GM12865 (cell line): ENCODE data around the gene PLPPR3.

ENCODE experiments used
- DNase-seq: peaks from one replicate; pipeline ENCODE4 v3.0.0; 2010; ENCODE audit warnings: low read depth
- H3K4me3 ChIP-seq: 2 replicates; pipeline ENCODE4 v1.5.1; 2011; ENCODE audit warnings: mild to moderate bottlenecking, low read depth, low read length, control low read depth
- TF ChIP-seq, protein P1 (sequence below): IDR thresholded peaks from 2 replicates; pipeline ENCODE4 v1.5.1; 2011; ENCODE audit warnings: low read length, control low read depth, low read depth, inconsistent platforms; ENCODE audit not compliant: insufficient read depth; ENCODE audit errors: missing control alignments

Gene PLPPR3

DNA sequence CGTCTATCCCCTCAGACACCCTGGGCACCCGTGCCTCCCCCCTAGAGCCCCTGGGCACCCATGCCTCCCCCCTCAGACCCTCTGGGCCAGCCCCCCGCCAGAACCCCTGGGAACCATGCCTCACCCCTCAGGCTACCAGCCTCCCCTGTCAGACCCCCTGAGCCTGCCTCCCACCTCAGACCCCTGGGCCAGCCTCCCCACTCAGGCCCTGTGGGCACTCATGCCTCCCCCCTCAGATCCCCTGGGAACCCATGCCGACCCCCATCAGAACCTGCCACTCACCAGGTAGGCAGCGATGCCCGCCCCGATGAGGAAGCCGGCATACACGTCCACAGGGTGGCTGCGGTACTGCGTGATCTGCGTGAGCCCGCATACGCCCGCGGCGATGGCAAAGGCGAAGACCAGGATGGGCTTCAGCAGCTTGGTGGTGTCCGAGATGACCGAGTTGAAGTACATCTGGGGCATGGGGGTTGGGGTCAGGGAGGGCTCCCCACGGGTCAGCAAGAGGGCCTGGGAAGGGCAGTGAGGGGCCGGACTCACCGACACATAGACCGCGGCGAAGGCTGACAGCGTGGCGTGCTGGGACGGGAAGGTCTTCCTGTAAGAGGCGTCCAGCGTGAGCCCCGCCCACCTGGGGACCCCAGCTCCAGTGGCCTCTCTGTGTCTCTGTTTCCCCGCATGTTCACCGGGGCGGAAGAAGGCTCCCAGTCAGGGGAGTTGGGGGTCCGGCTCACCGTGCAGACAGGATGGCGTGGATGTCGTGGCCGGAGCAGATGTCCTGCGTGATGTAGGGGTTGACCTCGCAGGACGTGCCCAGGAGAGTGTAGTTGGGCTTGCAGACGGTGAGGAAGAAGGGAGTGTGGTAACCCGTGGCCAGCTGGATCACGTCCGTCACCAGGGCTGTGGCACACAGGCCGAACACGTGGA lies 7.3 kb downstream of the PLPPR3 start:
- no peak overlapping the region for H3K4me3 ChIP-seq
- DNase-seq: no peak
- TF ChIP-seq, protein P1, sequence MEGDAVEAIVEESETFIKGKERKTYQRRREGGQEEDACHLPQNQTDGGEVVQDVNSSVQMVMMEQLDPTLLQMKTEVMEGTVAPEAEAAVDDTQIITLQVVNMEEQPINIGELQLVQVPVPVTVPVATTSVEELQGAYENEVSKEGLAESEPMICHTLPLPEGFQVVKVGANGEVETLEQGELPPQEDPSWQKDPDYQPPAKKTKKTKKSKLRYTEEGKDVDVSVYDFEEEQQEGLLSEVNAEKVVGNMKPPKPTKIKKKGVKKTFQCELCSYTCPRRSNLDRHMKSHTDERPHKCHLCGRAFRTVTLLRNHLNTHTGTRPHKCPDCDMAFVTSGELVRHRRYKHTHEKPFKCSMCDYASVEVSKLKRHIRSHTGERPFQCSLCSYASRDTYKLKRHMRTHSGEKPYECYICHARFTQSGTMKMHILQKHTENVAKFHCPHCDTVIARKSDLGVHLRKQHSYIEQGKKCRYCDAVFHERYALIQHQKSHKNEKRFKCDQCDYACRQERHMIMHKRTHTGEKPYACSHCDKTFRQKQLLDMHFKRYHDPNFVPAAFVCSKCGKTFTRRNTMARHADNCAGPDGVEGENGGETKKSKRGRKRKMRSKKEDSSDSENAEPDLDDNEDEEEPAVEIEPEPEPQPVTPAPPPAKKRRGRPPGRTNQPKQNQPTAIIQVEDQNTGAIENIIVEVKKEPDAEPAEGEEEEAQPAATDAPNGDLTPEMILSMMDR: no peak

DNA sequence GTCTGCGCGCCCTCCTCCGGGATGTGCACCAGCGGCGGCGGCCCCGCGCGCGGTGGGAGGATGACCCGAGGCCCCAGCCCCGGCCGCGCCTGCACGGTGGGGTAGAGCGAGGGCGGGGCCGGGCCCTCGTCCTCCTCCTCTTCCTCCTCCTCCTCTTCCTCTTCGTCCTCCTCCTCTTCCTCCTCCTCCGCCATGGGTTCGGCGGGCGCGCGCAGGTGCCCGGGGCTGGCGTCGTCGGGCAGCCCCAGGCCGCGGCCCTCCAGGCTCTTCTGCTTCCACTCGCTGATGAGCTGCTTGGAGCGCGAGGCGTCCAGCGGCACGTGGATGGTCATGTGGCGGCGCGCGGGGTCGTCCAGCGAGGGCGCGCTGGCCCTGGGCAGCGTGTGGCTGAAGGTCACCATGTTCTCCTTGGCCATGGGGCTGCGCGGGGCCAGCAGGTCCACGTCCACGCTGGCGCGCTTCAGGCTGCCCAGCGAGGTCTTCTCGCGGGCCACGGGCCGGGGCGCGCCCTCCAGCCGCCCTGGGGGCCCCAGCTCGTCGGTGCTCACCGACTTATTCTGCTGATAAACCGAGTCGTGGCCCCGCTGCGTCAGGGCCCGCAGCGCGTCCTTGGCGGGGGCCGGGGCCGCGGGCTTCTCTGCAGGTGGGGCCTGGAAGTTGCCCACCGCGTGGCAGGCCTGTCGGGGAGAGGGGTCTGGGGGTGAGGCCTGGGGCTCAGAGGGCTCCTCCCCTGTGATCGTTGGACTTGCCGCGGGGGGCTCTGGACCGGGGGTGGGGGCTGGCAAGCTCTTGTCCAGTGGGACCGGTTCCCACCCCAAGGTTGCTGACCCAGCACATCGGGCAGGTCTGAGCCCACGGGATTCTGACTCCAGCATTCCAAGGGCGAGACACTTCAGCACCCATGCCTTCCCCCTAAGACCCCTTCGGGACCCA lies 8.3 kb downstream of the PLPPR3 start:
- no peak for DNase-seq

DNA sequence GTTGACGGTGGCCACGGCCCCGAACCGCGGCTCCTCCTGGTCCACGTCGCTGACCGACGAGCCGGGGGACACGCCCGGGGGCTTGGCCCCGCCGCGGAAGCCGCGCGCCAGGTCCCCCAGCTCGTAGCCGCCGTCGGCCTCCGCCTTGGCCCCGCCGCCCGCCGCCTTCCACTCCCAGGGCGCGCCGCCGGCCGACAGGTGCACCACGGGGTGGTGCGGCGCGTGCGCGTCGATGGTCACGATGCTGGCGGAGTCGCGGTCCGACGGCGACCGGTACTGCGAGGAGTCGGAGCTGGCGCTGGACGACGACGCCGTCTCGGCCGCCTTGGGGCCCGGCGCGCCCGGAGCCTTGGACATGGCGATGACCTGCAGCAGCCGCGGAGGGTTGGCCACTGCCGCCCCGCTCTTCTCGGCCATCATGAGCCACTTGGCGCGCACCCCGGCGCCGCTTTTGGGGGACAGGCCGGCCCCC lies 9.0 kb downstream of the PLPPR3 start:
- H3K4me3 ChIP-seq: no peak overlapping the region
- no peak for DNase-seq
- TF ChIP-seq, protein P1: no peak

More for the DNA sequence above, 8.3 kb downstream of the PLPPR3 start:
- TF ChIP-seq, protein P1: no peak
- H3K4me3 ChIP-seq: no peak overlapping the region

DNA sequence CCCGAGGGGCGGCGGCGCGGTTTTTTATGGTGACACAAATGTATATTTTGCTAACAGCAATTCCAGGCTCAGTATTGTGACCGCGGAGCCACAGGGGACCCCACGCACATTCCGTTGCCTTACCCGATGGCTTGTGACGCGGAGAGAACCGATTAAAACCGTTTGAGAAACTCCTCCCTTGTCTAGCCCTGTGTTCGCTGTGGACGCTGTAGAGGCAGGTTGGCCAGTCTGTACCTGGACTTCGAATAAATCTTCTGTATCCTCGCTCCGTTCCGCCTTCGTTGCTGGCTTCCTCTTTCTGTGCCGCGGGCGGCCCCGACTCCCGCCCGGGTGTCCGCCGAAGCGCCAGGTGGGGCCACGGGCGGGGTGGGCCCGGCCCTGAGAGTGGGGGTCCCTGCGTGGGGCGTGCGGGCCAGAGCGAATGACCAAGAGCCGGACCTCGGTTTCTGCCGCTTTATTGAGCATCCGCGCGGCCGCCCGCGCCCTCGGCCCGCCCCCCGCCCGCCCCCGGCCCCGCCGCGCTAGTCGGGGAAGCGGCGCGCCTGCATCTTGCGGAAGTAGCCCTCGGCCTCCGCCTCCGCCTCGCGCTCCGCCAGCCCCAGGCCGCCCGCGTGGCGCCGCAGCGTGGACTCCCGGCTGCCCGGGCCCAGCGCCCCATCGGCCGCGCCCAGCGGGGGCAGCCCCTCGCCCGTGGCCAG lies 9.6 kb downstream of the PLPPR3 start:
- DNase-seq: no peak
- H3K4me3 ChIP-seq: no peak overlapping the region
- TF ChIP-seq, protein P1: no peak

DNA sequence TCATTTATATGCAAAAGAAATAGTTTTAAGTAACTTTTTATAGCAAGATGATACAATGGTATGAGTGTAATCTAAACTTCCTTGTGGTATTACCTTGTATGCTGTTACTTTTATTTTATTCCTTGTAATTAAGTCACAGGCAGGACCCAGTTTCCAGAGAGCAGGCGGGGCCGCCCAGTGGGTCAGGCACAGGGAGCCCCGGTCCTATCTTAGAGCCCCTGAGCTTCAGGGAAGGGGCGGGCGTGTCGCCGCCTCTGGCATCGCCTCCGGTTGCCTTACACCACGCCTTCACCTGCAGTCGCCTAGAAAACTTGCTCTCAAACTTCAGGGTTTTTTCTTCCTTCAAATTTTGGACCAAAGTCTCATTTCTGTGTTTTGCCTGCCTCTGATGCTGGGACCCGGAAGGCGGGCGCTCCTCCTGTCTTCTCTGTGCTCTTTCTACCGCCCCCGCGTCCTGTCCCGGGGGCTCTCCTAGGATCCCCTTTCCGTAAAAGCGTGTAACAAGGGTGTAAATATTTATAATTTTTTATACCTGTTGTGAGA lies 10.2 kb downstream of the PLPPR3 start:
- DNase-seq: no peak
- TF ChIP-seq, protein P1: no peak
- H3K4me3 ChIP-seq: no peak overlapping the region

DNA sequence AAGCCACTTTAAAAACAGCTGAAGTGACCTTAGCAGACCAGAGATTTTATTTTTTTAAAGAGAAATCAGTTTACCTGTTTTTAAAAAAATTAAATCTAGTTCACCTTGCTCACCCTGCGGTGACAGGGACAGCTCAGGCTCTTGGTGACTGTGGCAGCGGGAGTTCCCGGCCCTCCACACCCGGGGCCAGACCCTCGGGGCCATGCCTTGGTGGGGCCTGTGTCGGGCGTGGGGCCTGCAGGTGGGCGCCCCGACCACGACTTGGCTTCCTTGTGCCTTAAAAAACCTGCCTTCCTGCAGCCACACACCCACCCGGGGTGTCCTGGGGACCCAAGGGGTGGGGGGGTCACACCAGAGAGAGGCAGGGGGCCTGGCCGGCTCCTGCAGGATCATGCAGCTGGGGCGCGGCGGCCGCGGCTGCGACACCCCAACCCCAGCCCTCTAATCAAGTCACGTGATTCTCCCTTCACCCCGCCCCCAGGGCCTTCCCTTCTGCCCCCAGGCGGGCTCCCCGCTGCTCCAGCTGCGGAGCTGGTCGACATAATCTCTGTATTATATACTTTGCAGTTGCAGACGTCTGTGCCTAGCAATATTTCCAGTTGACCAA lies 10.8 kb downstream of the PLPPR3 start:
- no peak for DNase-seq
- TF ChIP-seq, protein P1: no peak
- H3K4me3 ChIP-seq: no peak overlapping the region
